ENCODE measurements around the gene CDKAL1. TPM values are rescaled to one million over a fixed set of nuclear protein-coding genes. Genes with fewer than 3 reads are reported as not detected.

CDKAL1 gene
- total RNA-seq, 2 experiments from 2014 or later: 23.5 to 26.9 TPM

DNA sequence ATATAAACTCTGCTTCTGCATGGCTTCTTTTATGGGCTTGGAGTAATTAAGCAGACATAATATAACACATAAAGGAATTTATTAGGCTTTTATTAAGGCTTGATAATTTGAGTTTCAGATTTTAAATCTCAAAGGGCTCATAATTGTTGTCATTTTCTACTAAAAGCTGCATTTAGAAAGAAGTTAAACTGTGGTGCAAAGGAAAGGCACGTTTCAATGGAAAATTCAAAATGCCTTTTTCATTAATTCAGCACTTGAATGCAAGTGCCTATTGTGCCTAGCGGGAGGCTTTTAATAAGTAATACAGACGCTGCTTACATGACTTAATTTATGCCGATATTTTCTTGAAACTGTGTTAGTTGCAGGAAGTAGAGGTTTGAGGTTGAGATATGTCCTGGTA lies 627.5 kb downstream of the CDKAL1 start:
- no peak overlapping the region for H3K4me3 Mint-ChIP-seq
- DNase-seq: no peak
- no peaks in the 10 kb centered on the region for H3K36me3 Mint-ChIP-seq (ENCODE audit: low read depth)
- ChIA-PET CTCF (interaction anchor here (1.0 kb wide), 1 partner anchor 17 kb away, joined by 3 read pairs; no protein-coding TSS in a partner anchor), POLR2A (no interaction called here)
- no peak overlapping the region for H3K27ac Mint-ChIP-seq
- peaks cover 44% of the 10 kb centered on the region for H3K4me1 Mint-ChIP-seq
- no peaks in the 10 kb centered on the region for H3K27me3 Mint-ChIP-seq
- H3K9me3 Mint-ChIP-seq: no peaks in the 10 kb centered on the region

DNA sequence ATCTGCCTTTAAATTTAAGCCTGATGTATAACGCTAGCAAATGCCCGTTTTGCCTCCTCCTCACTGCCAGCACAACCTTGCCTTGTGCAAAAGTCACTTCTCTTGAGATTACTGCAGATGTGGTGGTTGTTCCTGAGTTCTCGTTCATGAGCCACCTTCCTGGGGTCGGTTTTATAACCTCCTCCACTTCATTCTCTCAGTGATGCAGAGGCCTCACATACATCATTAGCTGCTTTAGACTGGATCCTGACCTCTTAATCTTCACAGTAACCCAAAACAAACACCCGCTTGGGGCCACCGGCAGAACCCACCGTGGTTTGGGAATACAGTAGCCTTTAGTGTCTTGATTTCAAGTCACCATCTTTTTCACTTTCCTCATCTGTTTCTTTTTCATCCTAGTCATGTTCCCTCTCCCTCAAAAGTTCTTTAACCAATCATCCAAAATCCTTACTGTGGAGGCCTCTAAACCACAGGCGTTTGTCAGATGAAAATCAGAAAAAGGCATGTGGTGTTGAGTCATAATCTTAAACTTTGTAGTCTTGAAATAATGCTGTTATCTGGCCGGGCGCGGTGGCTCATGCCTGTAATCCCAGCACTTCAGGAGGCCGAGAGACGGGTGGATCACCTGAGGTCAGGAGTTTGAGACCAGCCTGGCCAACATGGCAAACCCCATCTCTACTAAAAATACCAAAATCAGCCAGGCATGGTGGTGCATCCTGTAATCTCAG lies 629.0 kb downstream of the CDKAL1 start:
- H3K27me3 Mint-ChIP-seq: no peaks in the 10 kb centered on the region
- H3K36me3 Mint-ChIP-seq (ENCODE audit: low read depth): no peaks in the 10 kb centered on the region
- DNase-seq: no peak
- no peaks in the 10 kb centered on the region for H3K9me3 Mint-ChIP-seq
- ChIA-PET POLR2A (no interaction called here), CTCF (no interaction called here)
- H3K27ac Mint-ChIP-seq: no peak overlapping the region
- peaks cover 37% of the 10 kb centered on the region for H3K4me1 Mint-ChIP-seq
- no peak overlapping the region for H3K4me3 Mint-ChIP-seq

DNA sequence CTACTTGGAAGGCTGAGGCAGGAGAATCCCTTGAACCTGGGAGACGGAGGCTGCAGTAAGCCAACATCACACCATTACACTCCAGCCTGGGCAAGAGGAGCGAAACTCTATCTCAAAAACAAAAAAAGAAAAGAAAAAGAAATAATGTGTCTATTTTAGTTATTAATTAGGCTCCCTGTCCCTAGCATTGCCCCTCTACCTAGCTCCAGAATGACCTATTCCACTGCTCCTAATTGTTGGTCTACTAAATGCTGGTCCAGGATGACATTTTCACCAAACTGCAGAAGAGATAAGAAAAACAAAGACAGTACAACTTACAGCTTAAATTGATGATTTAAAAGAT lies 629.6 kb downstream of the CDKAL1 start:
- H3K4me1 Mint-ChIP-seq: peaks cover 37% of the 10 kb centered on the region
- H3K36me3 Mint-ChIP-seq (ENCODE audit: low read depth): no peaks in the 10 kb centered on the region
- H3K9me3 Mint-ChIP-seq: no peaks in the 10 kb centered on the region
- no peak for DNase-seq
- ChIA-PET POLR2A (no interaction called here), CTCF (no interaction called here)
- no peaks in the 10 kb centered on the region for H3K27me3 Mint-ChIP-seq
- H3K27ac Mint-ChIP-seq: no peak overlapping the region
- no peak overlapping the region for H3K4me3 Mint-ChIP-seq

DNA sequence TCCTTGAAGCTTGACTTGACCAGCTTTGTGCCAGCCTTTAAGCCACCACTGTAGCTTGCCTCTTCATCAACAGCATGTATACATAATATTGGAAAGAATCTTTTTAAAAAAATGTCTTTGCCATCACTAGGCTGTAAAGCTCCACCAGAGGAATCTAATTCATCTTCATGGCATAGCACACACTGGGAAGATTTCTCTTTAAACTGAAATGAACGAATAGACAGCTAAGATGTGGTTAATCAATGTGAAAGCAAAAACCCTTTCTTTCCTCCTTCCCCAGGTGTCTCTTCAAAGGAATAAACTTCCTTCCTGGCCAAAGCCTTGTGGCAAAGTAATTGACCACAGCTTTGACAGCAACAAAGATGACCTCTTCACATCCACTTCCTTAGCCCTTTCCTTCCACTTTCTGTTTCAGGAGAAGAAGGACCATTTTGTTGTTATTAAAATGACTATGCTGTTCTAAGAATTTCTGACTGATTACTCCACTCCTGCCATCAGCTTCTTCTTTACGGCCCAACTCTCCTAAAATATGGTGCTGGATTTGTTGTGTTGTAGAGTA lies 630.6 kb downstream of the CDKAL1 start:
- no peaks in the 10 kb centered on the region for H3K27me3 Mint-ChIP-seq
- peaks cover 37% of the 10 kb centered on the region for H3K4me1 Mint-ChIP-seq
- CTCF ChIA-PET: interaction anchor here (1.0 kb wide), 1 partner anchor 24 kb away, joined by 3 read pairs; no protein-coding TSS in a partner anchor
- peak; percentile 24 for DNase-seq
- H3K36me3 Mint-ChIP-seq (ENCODE audit: low read depth): no peaks in the 10 kb centered on the region
- H3K27ac Mint-ChIP-seq: peak overlapping the region; percentile 65
- POLR2A ChIA-PET: no interaction called here
- no peak overlapping the region for H3K4me3 Mint-ChIP-seq
- H3K9me3 Mint-ChIP-seq: no peaks in the 10 kb centered on the region

- Mint-ChIP-seq H3K36me3 (ENCODE audit: low read depth) (no peaks in the 10 kb centered on the region), H3K4me3 (no peak overlapping the region), H3K27me3 (no peaks in the 10 kb centered on the region), H3K27ac (no peak overlapping the region), H3K9me3 (no peaks in the 10 kb centered on the region), H3K4me1 (peaks cover 36% of the 10 kb centered on the region)
- CTCF ChIA-PET: no interaction called here
- no peak for DNase-seq
- POLR2A ChIA-PET: no interaction called here
Observed at GRCh38 chr6:21166754-21167153, 632.5 kb downstream of the CDKAL1 start.

DNA sequence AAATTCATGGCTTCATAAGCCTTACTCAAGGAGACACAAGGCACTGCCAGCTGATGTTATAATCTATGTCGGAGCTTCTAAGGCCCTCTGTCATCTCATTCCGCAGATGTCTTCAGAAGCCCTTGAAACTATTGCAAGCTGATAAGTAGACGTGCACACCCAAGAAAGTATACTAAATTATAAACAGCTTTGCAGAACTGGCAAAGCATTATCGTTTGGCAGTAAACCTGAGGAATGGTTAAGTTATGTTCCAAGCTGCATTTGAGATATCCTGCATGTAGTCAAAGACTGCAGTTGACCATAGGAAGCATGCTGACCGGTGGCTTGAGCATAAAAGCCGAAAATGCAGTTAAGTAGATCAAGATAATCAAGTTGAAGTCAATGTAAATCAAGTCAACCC lies 633.5 kb downstream of the CDKAL1 start:
- ChIA-PET CTCF (interaction anchor here (0.6 to 0.7 kb wide), 2 partner anchors 17 to 76 kb away, joined by 3 read pairs; no protein-coding TSS in a partner anchor), POLR2A (no interaction called here)
- DNase-seq: no peak
- Mint-ChIP-seq H3K4me1 (peaks cover 26% of the 10 kb centered on the region), H3K4me3 (no peak overlapping the region), H3K27me3 (no peaks in the 10 kb centered on the region), H3K27ac (no peak overlapping the region), H3K36me3 (ENCODE audit: low read depth) (no peaks in the 10 kb centered on the region), H3K9me3 (no peaks in the 10 kb centered on the region)

DNA sequence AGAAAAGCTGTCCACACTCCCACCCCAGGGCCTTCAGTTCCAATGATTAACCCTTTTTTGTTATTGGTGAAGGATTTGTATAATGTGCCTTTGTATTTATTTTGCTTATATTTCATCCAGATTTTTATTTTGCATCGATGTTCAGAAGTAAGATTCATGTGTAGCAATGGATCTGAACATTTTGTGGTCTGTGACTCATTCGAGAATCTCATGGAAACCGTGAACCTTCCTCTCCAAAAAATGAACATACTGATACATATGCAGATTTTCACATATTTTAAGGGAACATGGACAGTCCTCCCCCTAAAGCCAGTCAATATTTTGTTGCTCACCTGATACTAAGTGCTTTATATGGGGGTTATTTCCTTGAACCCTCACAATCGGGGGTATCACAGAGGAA lies 637.5 kb downstream of the CDKAL1 start:
- POLR2A ChIA-PET: no interaction called here
- Mint-ChIP-seq H3K9me3 (peaks cover 3% of the 10 kb centered on the region), H3K4me1 (no peaks in the 10 kb centered on the region), H3K27me3 (no peaks in the 10 kb centered on the region), H3K36me3 (ENCODE audit: low read depth) (peaks cover 1% of the 10 kb centered on the region), H3K27ac (no peak overlapping the region), H3K4me3 (no peak overlapping the region)
- DNase-seq: no peak
- CTCF ChIA-PET: no interaction called here

DNA sequence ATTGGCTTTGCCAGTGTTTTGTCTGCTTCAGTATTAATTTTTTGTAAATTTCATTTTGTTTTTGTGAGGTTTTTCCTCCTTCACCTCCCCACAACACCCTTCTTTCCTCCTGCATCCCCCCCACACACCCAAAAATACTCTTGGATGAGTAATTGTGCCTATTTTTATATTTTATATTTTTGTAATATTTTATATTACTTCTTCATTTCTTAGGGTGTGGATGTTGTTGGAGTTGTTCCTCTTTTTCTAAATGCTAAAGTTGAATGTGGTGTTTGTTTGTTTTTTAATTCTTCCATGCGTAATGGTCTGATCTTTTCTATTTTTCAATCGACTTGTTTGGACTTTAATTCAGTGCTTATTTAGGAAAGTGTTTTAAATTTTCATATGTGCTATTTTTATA lies 638.8 kb downstream of the CDKAL1 start:
- no peak overlapping the region for H3K27ac Mint-ChIP-seq
- no peaks in the 10 kb centered on the region for H3K27me3 Mint-ChIP-seq
- POLR2A ChIA-PET: no interaction called here
- no peak overlapping the region for H3K4me3 Mint-ChIP-seq
- DNase-seq: no peak
- H3K4me1 Mint-ChIP-seq: no peaks in the 10 kb centered on the region
- CTCF ChIA-PET: no interaction called here
- peaks cover 3% of the 10 kb centered on the region for H3K9me3 Mint-ChIP-seq
- peaks cover 1% of the 10 kb centered on the region for H3K36me3 Mint-ChIP-seq (ENCODE audit: low read depth)

DNA sequence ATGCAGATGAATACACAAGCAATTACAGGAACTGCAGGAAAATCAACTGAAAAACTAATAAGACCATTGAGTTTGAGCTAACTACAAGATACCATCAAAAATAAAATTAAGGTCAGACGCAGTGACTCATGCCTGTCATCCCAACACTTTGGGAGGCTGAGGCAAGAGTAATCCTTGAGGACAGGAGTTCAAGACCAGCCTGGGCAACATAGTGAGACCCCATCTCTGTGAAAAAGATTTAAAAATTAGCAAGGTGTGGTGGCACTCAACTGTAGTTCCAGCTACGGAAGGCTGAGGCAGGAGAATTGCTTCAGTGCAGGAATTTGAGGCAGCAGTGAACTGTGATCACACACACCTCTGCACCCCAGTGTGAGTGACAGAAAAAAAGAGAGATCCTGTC lies 639.4 kb downstream of the CDKAL1 start:
- H3K4me1 Mint-ChIP-seq: no peaks in the 10 kb centered on the region
- H3K27ac Mint-ChIP-seq: no peak overlapping the region
- H3K4me3 Mint-ChIP-seq: no peak overlapping the region
- H3K27me3 Mint-ChIP-seq: no peaks in the 10 kb centered on the region
- no peak for DNase-seq
- peaks cover 1% of the 10 kb centered on the region for H3K36me3 Mint-ChIP-seq (ENCODE audit: low read depth)
- CTCF ChIA-PET: no interaction called here
- POLR2A ChIA-PET: no interaction called here
- peaks cover 3% of the 10 kb centered on the region for H3K9me3 Mint-ChIP-seq

- Mint-ChIP-seq H3K36me3 (ENCODE audit: low read depth) (peaks cover 5% of the 10 kb centered on the region), H3K9me3 (peaks cover 10% of the 10 kb centered on the region), H3K27ac (no peak overlapping the region), H3K27me3 (no peaks in the 10 kb centered on the region), H3K4me3 (no peak overlapping the region), H3K4me1 (no peaks in the 10 kb centered on the region)
- ChIA-PET POLR2A (no interaction called here), CTCF (interaction anchor here (0.7 kb wide), 1 partner anchor 98 kb away, joined by 7 read pairs; no protein-coding TSS in a partner anchor)
- DNase-seq: no peak
Observed at GRCh38 chr6:21176197-21176596, 641.9 kb downstream of the CDKAL1 start.

- CTCF ChIA-PET: no interaction called here
- POLR2A ChIA-PET: no interaction called here
- H3K27me3 Mint-ChIP-seq: no peaks in the 10 kb centered on the region
Observed at GRCh38 chr6:21180155-21180554, 645.9 kb downstream of the CDKAL1 start.

GRCh38 chr6:21180800-21181337 lies 646.6 kb downstream of the CDKAL1 start:
- H3K36me3 Mint-ChIP-seq (ENCODE audit: low read depth): peaks cover 4% of the 10 kb centered on the region
- CTCF ChIA-PET: no interaction called here
- POLR2A ChIA-PET: no interaction called here
- H3K27ac Mint-ChIP-seq: no peak overlapping the region
- H3K4me1 Mint-ChIP-seq: no peaks in the 10 kb centered on the region
- H3K4me3 Mint-ChIP-seq: no peak overlapping the region
- H3K27me3 Mint-ChIP-seq: no peaks in the 10 kb centered on the region
- H3K9me3 Mint-ChIP-seq: peaks cover 7% of the 10 kb centered on the region
- DNase-seq: no peak

More at GRCh38 chr6:21180155-21180554, 645.9 kb downstream of the CDKAL1 start:
- peaks cover 7% of the 10 kb centered on the region for H3K9me3 Mint-ChIP-seq
- no peak overlapping the region for H3K27ac Mint-ChIP-seq
- H3K36me3 Mint-ChIP-seq (ENCODE audit: low read depth): peaks cover 4% of the 10 kb centered on the region
- no peak for DNase-seq
- no peaks in the 10 kb centered on the region for H3K4me1 Mint-ChIP-seq
- H3K4me3 Mint-ChIP-seq: no peak overlapping the region

GRCh38 chr6:21181866-21182265 lies 647.6 kb downstream of the CDKAL1 start:
- DNase-seq: no peak
- no peaks in the 10 kb centered on the region for H3K27me3 Mint-ChIP-seq
- ChIA-PET POLR2A (no interaction called here), CTCF (no interaction called here)
- H3K36me3 Mint-ChIP-seq (ENCODE audit: low read depth): peaks cover 4% of the 10 kb centered on the region
- no peak overlapping the region for H3K27ac Mint-ChIP-seq
- peaks cover 7% of the 10 kb centered on the region for H3K9me3 Mint-ChIP-seq
- no peaks in the 10 kb centered on the region for H3K4me1 Mint-ChIP-seq
- H3K4me3 Mint-ChIP-seq: no peak overlapping the region

- no peak overlapping the region for H3K4me3 Mint-ChIP-seq
- H3K4me1 Mint-ChIP-seq: no peaks in the 10 kb centered on the region
- no peak overlapping the region for H3K27ac Mint-ChIP-seq
- ChIA-PET CTCF (no interaction called here), POLR2A (no interaction called here)
- H3K36me3 Mint-ChIP-seq (ENCODE audit: low read depth): peaks cover 4% of the 10 kb centered on the region
- no peaks in the 10 kb centered on the region for H3K27me3 Mint-ChIP-seq
- peaks cover 7% of the 10 kb centered on the region for H3K9me3 Mint-ChIP-seq
- DNase-seq: no peak
Observed at GRCh38 chr6:21182589-21182988, 648.3 kb downstream of the CDKAL1 start.
